NCI-H2196 (cell line): Measurements from ENCODE around the gene WDR53.
A peak's percentile ranks its signal among the peaks of the same experiment; 100 is the strongest.
"Not testable (repeated sequence)": the region's sequence is repeated elsewhere in the genome, so short reads cannot be mapped to it uniquely, and the experiment has no call there.

Experiments used
- DNase-seq: peaks from one replicate; lab custom pipeline; 2025; ENCODE audit not compliant: unreplicated experiment; lab: John Stamatoyannopoulos, UW

WDR53 gene

DNA sequence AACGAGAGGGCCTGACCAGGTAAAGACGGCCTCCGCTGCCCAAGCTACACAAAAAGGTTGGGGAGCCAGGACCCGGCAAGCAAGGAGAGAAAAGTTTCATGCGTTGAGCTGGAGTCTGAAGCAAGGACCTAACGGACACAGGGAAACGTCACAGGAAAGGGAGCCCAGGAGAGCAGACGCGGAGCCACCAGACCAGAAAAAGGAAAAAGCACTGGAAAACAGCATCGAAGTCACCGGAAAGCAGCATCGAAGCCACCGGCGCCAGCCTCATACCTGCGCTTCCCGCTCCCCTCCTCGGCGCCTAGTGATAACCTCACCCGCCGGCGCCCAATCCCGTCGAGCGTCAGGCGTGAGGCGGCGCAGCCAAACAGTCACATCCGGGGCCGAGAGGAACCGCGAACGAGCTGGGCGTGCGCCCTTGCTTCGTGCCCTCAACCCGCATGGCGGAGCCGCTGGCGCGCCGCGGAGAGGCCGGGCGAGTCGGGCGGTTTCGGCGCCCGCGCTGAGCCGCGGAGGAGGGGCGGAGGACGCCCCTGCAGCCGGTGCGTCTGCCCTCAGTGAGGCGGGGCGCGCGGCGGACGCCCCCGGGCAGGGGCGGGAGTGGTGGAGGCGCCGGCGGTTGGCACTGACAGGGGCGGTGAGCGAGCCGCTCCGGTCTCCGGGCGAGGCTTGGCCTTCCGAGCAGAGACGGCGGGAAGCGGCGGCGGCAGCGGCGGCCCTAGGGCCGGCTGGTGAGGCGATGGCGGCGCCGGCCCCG is at the start of gene WDR53, which contains the start of gene FBXO45:
WDR53 (minus strand) TSS at position 309 of the 757 bp plus-strand sequence. CDS start 7,079 bp downstream, outside the sequence.
FBXO45 (plus strand) TSS at position 415 of the 757 bp plus-strand sequence; CDS start at position 740, 325 bp downstream.
- DNase-seq: peak; percentile 100

DNA sequence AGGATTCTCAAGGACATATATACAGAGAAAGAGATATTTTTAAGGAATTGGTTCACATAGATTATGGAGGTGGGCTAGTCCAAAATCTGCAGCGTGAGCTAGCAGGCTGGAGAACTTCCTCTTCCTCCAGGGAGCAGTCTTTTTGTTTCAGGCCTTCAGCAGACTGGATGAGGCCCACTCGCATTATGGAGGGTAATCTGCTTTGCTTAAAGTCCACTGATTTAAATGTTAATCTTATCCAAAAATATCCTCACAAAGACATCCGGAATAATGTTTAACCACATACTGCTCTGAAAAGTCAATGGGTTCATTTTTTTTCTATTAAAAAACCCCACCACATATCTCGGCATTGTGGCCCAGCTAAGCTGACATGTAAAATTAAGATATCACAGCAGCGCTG is 48.9 kb upstream of the WDR53 start:
- DNase-seq: no peak

DNA sequence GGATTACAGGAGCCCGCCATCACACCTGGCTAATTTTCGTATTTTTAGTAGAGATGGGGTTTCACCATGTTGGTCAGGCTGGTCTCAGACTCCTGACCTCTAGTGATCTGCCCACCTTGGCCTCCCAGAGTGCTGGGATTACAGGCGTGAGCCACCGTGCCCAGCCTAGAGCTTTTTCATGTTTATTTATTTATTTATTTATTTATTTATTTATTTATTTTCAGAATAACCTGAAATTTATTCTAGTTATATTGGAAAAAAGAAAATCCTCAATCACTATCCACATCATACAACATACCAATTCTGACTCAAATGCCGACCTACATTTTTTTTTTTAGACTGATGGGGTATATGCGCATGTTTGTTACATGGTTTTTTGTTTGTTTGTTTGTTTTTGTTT is 46.9 kb upstream of the WDR53 start:
- DNase-seq: not testable (repeated sequence)

DNA sequence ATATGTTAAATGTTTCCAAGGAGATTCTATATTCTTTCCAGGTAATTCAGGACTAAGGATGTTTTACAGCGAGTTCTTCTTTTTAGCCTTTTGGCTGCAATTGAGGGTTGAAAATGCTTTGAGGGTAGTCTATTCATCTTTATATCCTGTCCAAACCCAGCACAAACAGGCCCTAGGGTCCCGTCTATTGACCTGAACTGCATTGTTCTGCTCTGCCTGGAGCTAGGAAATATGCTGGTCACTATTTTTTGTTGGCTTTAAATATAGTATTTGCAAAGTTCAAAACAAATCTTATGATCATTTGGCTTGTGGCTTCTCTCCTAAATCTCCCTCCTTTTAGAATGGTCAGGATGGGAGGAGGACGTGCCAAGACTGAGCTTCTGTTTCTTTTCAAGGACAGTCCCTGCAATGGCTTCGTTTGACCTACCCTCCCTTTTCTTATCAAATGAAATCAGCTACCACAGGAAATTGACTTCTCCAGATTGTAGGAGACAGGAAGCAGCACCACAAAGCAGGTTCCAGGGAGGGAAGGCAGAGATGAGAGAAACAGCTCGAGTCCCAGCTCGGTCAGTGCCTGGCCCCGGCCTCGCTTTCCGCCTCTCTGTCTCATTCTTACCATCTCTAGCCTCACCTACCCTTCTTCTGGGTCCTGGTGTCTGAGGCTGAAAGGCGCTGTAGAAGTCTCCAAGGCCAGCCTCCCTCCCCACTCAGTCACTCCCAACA is 43.6 kb upstream of the WDR53 start:
- no peak for DNase-seq

DNA sequence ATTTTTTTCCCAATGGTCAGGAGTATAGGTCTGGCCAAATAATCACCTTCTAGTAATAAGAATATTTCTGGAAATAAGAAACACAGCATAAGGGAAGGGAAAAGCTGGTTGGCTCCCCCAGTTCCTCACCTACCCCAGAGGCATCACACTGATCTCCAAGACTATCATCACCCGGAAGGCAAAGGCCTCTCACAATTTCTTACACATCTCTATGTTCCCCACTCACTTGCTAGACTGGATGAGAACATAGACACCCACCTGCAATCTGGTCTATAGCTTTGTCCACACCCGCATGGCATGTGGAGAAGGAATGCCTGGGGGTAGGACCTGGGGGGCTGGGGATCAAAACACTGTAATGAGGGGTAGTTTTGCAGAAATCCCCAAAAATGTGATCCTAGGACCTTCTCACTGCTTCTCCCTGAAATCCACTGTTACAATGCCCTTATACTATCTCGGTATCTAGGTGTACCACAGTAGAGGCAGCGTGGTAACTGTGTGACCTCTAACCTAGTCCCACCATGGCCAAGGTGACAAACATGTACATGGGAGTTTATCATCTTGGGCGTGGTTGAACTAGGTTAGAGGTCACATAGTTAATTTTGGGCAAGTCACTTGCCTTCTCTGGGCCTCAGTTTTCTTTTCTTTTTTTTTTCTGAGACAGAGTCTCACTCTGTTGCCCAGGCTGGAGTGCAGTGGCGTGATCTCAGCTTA is 41.6 kb upstream of the WDR53 start:
- DNase-seq: no peak

DNA sequence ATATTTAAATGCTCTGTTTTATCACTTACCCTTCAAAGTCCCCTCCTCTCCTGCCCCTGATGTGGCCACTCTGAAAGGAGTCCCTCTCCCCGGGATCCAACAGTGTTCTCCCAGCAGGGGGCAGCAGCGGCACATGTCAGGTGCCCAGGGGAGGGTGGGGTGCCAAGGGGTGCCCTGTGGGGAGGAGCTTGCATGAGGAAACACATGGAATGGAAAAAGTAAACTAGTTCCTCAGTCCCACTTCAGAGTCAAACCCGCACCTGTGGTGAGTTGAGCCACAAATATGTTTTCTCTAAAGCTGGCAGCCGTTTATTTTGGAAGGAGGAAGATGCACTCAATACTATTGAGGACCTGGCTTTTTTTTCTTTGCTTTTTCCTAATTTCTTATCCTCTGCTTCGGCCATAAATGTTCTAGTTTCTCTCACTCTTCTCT is 41.0 kb upstream of the WDR53 start:
- DNase-seq: peak; percentile 99

DNA sequence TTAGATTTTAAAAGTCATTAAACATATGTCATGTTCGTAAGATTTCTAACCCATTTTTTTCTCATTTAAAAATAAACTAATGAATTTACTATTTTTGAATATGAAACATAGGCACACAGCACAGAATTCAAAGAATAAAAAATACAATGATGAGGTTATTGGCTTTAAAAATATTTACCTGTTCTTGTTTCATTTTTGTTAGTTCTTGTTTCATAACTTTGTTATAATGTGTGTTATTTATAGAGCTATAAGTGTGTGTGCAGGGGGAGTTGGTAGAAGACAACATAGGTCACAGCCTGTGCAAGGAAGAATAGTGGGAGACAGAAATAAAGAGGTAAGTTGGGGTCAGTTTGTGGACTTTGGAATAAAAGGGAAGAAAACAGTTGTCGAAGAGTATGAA is 40.3 kb upstream of the WDR53 start:
- no peak for DNase-seq

DNA sequence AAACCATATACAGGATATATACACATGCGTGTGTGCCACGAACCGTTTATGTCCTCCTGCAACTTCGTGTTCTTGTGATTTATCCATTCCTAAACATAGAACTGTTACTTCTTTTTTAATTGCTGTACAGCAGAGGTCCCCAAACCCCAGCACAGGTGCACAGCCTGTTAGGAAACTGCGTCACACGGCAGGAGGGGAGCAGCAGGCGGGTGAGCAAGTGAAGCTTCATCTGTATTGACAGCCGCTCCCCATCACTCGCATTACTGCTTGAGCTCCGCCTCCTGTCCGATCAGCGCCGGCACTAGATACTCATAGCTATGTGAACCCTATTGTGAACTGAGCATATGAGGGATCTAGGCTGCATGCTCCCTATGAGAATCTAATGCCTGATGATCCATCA is 36.2 kb upstream of the WDR53 start:
- DNase-seq: no peak

DNA sequence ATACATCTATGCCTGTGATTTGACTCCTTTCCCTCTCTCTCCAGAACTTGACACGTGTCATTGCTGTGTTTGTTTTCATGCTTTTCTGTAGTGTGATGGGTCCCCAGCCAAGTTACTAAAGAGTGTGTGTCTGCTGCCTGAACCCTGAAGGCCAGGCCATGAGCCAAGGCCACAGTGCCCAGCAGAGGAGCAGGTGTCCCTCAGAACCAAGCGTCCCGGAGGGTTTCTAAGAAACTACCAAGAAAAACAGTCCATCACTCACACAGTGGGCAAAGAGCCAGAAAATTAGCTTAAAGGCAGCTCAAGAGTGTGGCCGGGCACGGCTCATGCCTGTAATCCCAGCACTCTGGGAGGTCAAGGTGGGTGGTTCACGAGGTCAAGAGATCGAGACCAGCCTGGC is 35.3 kb upstream of the WDR53 start:
- DNase-seq: peak; percentile 62

DNA sequence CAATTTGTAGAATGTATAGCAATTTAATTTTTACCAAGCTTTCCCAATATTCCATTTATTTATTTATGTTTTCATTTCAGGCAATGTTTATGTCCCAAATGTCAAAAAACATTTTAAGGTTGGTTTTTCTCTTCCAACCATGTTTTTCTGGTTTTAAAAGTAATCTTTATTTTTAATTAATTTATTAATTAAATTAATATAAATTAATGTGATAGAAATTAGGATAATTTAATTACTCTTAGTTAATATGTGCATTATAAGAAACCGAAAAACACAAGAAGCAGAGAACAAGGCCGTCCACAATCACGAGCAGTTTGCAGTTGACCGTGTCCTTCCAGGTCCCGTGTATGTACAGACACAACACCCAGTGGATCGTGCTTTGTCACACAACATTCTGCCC is 34.3 kb upstream of the WDR53 start:
- DNase-seq: no peak

DNA sequence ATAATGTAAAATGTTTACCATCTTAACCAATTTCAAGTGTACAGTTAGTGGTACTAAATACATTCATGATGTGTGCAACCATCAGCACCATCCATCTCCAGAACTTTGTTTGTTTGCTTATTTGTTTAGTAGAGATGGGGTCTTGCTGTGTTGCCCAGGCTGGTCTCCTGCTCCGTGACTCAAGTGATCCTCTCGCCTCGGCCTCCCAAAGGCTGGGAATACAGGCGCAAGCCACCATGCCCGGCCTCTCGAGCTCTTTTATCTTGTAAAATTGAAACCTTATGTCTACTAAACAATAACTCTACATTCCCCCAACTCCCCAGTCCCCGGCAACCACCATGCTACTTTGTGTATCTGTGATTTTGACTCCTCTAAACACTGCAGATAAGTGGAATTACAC is 32.0 kb upstream of the WDR53 start:
- DNase-seq: no peak

DNA sequence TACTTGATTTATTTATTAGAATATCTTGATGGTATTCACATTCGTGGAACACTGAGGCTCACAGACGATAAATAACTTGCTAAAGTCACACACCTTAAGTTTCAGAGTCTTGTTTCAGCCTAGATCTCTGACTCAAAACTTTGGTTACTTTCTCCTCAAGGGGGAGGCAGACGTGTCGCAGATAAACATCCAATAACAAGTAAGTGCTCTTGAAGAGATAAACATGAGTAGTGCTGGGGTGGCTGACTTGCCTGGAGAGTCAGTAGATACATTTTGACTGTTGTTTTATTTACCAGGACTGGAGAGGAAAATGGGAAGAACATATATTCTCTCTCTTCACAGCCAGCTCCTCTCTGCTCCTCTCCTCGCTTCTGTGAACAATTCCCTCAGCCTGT is 31.4 kb upstream of the WDR53 start:
- DNase-seq: no peak

DNA sequence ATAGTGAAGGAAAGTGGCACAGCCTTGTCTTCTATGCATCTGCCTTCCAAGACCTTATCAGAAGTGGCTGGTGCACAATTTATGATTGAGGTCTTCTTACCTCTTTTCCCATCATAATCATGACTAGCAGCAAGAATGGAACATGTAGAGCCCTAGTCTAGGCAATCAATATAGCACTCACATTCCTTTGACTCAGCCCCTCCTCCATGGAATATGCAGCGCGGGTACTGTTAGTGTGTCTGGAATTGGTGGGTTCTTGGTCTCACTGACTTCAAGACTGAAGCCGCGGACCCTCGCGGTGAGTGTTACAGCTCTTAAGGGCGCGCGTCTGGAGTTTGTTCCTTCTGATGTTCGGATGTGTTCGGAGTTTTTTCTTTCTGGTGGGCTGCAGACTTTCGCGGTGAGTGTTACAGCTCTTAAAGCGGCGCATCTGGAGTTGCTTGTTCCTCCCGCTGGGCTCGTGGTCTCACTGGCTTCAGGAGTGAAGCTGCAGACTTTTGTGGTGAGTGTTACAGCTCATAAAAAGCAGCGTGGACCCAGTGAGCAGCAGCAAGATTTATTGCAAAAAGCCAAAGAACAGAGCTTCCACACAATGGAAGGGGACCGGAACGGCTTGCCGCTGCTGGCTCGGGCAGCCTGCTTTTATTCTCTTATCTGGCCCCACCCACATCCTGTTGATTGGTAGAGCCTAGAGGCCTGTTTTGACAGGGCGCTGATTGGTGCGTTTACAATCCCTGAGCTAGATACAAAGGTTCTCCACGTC is 29.8 kb upstream of the WDR53 start:
- not testable (repeated sequence) for DNase-seq

DNA sequence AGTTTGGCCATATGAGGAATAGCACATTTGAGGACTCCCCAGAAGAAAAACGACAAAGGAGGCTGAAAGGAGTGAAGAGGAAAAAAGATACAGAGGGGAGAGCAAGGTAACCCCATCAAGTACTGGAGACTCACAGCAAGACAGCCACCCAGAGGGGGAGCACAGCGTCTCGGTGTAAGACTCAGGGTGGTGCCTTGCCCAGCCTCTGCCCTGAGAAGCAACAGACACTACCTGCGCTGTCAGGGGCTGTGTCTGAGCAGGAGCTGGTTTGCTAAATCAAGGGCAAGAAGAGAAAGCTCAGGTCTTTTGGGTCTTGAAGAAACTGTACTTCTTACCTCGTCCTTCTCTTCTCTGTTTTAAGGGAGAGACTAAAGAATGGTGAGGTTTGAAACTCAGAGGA is 28.0 kb upstream of the WDR53 start:
- no peak for DNase-seq

DNA sequence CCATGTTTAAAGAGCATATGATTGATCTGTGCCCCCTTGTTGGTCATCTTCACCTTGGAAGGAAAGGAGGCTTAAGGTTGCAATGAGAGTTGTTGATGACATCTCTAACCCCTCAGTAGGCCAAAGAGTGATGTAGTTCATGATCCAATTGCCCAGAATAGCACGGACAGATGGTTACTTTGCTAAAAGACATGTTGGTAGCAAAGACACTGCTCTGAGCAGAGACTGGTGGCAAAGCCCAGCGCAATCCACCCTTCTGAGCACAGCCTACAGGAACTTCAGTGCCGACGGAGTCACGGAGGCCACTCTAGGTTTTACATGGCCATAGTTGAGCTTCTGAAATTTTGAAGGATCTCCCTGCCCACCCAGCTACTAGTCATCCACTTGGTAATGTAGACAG is 21.9 kb upstream of the WDR53 start:
- DNase-seq: no peak

DNA sequence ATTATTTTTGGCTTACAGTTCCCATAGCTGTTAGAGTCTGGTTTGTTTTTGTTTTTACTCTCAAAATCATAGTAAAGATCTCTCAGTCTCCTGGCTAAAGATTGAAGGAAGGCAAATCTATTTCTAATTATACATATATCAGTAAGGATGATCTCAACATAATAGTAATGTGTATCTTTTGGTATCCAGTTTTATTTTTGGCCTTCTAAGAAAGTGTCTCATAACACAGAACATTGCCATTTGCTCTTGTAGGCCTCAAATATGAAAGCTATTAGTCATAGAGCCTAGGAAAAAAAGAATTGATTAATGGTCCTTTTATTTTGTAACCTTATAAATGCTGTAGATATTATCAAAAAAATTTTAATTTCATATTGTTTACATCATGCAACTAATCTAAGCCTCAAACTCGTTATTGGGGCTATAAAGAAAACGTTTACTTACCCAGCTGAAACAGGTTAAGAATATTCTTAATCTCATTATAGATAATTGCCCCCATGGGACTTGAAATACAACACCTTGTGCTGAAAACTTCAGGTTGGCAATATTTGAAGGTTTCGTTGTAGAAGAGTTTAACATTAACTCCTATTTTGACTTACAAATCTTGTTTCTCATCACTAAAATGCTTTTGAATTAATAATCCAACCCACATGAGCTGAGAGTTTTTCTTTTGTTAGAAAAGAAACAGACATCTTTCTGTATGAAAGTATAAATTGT is 16.8 kb upstream of the WDR53 start:
- no peak for DNase-seq

DNA sequence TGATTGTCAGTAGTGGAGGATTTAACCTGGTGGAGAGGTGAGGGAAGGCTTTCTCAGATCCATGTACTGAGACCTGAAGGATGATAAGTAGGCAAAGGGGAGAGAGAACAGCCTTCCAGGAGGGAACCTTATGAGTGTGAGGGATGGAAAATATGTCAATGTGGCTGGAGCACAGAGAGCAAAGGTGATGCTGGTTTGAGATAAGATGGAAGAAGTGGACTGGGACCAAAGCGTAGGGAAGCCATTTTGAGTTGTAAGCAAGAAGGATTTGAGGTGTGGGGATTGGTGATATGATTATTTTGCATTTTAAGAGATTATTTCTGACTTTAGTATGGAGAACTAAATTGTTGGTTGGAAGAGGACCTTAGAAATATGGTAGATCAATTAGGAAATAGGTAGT is 4.0 kb upstream of the WDR53 start:
- no peak for DNase-seq

DNA sequence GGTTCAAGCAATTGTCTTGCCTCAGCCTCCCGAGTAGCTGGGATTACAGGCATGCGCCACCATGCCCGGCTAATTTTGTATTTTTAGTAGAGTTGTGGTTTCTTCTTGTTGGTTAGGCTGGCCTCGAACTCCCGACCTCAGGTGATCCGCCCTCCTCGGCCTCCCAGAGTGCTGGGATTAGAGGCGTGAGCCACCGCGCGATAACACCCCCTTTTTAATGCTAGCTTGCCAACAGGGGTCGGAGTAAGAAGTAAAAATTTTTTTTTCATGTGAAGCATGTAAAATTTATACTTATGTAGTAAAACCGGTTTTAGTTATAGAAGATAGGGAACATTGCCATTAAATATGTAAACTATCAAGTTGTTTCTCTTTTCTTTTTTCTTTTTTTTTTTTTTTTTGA is 2.0 kb upstream of the WDR53 start:
- DNase-seq: not testable (repeated sequence)

DNA sequence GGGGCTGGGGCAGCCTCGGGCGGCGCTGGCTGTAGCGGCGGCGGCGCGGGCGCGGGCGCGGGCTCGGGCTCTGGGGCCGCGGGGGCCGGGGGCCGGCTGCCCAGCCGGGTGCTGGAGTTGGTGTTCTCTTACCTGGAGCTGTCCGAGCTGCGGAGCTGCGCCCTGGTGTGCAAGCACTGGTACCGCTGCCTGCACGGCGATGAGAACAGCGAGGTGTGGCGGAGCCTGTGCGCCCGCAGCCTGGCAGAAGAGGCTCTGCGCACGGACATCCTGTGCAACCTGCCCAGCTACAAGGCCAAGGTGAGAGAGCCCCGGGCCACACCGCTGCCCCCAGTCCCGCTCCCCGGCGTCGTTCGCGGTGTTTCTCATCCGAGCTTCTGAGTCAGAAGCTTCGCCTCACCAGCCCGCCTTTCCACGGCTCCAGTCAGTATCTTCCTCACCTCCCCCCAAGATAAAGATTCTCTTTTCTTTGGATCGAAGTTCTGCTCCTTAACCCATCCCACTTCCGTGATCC is 706 bp upstream of the WDR53 start:
- DNase-seq: no peak

DNA sequence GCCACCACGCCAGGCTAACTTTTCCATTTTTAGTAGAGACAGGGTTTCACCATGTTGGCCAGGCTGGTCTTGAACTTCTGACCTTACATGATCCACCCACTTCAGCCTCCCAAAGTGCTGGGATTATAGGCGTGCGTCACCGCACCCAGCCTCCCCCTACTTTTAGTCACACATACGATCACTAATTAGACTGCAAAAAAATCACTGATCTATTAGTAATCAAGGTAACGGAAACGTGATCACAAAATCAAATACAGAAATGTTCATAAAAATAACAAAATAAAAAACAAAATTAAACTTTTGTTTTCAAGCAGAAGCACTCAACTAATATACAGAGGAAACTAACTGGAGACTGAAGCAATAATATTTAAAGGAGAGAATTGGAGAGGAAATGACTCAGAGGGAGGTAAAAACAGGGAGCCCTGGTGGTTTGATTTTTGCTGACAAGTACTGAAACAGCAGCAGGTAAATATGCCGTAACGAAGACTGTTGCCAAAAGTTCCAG is 4.6 kb downstream of the WDR53 start:
- peak; percentile 16 for DNase-seq
